Limb (tissue), 2 donors: ENCODE data around the gene COL1A1.

Experiments
- DNase-seq, 2 donors: peaks; one replicate each; pipeline ENCODE4 v3.0.0-alpha.2; 2016; ENCODE audit errors: extremely low spot score in 2 of 2

The COL1A1 gene

GRCh38 chr17:50201276-50201854 is at the start of gene COL1A1:
TSS of gene COL1A1 (minus strand) at chr17:50201631. CDS start at chr17:50201513, 118 bp downstream.
- peak; percentile 89 to 92 for DNase-seq

- no peak for DNase-seq
Observed at GRCh38 chr17:50248255-50248654, 46.8 kb upstream of the COL1A1 start.

GRCh38 chr17:50244771-50245170 is 43.3 kb upstream of the COL1A1 start:
- no peak for DNase-seq

- no peak for DNase-seq
Observed at GRCh38 chr17:50241431-50241830, 40.0 kb upstream of the COL1A1 start.

GRCh38 chr17:50240851-50241250 is 39.4 kb upstream of the COL1A1 start:
- no peak for DNase-seq

- DNase-seq: no peak
Observed at GRCh38 chr17:50239937-50240336, 38.5 kb upstream of the COL1A1 start.

GRCh38 chr17:50238601-50239280 is 37.3 kb upstream of the COL1A1 start:
- no peak for DNase-seq

- no peak for DNase-seq
Observed at GRCh38 chr17:50237901-50238300, 36.5 kb upstream of the COL1A1 start.

- no peak for DNase-seq
Observed at GRCh38 chr17:50234581-50234980, 33.1 kb upstream of the COL1A1 start.

GRCh38 chr17:50225701-50226240 is 24.3 kb upstream of the COL1A1 start:
- DNase-seq: no peak

GRCh38 chr17:50222922-50223321 is 21.5 kb upstream of the COL1A1 start:
- no peak for DNase-seq

GRCh38 chr17:50221864-50222545 is 20.6 kb upstream of the COL1A1 start:
- DNase-seq: peak in 1 of 2 donors; percentile 34

- DNase-seq: no peak
Observed at GRCh38 chr17:50221266-50221863, 19.9 kb upstream of the COL1A1 start.

GRCh38 chr17:50220811-50221210 is 19.4 kb upstream of the COL1A1 start:
- DNase-seq: peak in 1 of 2 donors; percentile 38

- peak in 1 of 2 donors; percentile 31 for DNase-seq
Observed at GRCh38 chr17:50219939-50220465, 18.6 kb upstream of the COL1A1 start.

- peak in 1 of 2 donors; percentile 54 for DNase-seq
Observed at GRCh38 chr17:50219342-50219741, 17.9 kb upstream of the COL1A1 start.

GRCh38 chr17:50218771-50219315 is 17.4 kb upstream of the COL1A1 start:
- DNase-seq: peak in 1 of 2 donors; percentile 30

- no peak for DNase-seq
Observed at GRCh38 chr17:50218071-50218759, 16.8 kb upstream of the COL1A1 start.

GRCh38 chr17:50217591-50217990 is 16.2 kb upstream of the COL1A1 start:
- no peak for DNase-seq

- no peak for DNase-seq
Observed at GRCh38 chr17:50214976-50215760, 13.7 kb upstream of the COL1A1 start.
